NOMO-1 treated with dmso at 0.1 percent for 144 hours (cell line): ENCODE data around the gene PREX1.

ENCODE experiments used
- DNase-seq: peaks from one replicate; lab custom pipeline; 2025; ENCODE audit not compliant: unreplicated experiment; lab: John Stamatoyannopoulos, UW

The PREX1 gene

DNA sequence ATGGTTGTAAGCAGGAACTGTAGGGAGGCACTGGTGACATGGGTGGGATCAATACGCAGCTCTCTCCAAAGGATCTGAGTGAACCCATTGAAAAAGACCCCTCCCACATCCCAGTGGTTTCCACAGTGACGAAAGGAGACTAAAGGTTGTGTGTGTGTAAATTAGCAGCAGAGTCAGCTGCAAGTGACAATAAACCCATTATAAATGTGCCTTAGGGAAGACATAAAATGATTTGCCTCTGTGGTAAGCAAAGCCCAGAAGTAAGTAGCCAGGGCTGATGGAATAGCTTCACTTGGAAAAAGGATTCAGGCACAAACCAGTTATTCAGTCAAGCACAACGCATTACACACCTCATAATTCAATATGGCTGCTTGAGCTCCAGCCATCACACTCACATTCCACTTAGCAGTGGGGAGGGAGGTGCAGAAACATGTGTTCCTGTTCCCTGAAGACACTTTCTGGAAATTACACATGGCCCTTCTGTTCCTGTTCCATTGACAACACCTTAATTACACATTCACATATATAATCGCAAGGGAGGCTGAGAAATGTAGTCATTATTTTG is 231.4 kb downstream of the PREX1 start:
- DNase-seq, result no peak

DNA sequence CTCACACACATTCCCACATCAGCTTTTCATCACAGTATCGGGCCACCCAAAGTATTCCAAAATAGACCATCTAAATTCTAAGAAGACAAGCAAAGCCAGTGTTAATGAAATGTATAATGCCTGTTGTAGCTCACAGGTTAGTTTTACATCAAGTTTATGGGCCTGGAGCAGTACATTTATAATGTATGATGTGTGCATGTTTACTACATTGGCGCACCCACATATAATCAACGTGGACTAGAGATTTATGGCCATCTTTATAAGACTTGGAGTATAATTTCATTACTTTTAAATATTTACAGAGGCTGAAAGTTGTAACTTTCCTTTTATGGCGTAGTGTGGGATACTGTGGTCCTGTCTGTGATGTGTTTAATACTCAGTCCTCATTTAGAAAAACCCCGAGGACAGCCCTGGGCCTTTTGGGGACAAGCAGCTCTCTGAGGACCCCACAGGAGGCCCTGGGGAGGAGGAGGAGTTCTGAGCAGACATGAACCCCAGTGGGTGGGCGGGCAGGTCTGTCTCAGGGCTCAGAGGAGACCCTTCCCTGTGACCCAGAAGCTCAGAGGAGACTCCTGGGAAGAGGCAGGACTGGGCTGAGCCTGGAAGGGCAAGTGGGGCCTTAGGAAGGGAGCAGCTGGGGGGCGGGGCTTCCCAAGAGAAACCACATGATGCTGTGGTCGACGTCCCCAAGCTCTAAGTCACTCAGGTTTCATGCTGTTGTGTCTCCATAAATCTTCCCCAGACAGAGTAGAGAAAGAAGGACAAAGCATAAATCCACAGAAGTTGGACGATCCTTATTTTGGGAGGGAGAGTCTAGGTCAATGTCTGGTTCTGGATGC is 232.1 kb downstream of the PREX1 start:
- DNase-seq, result no peak

DNA sequence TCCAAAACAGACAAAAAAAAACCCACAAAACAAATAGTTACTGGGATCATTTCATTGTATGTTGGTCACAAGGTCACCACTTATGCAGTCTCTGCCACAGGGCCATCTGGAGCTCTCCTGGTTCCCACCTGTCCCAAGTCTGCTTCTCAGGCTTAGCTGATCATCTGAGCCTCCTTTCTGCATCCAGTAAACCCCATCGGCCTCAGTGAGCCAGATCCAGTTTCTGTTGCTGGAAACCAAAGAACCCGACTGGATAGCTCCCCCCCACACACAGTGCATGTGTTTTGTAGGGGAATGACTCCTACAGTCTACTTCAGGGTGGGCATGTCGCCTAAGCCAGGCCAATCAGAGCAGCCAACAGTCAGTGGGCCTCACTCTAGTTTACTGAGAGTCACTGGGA is 233.3 kb downstream of the PREX1 start:
- no peak for DNase-seq

DNA sequence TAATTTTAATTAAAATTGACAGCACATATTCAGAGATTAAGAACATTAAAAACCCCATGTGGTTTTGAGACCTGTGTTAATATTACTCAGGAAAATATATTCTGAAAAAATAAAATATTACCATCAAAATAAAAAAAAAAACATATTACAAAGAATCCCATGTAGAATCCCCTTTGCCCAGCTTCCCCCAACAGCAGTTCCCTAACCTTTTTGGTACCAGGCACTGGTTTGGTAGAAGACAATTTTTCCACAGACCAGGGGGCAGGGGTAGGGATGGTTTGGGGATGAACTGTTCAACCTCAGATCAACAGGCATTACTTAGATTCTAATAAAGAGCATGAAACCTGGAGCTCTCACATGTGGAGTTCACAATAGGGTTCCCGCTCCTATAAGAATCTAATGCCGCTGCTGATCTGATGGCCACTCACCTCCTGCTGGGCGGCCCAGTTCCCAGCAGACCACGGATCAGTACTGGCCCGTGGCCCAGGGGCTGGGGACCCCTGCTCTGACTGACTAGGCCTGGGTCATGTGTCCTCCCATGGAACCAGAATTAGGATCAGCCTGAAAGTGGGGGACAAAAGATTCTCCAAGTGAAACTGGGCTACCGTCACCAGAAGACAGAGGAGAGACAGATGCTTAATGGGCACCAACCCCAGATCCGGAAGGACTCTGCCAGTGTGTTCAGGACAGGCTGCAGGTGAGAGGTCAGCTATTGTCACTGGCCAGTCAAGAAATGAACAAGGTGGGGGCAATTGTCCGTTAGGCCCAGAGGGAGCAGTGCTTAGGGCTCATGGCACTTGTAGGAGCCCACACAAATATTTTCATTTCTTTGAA is 235.5 kb downstream of the PREX1 start:
- DNase-seq, result no peak

DNA sequence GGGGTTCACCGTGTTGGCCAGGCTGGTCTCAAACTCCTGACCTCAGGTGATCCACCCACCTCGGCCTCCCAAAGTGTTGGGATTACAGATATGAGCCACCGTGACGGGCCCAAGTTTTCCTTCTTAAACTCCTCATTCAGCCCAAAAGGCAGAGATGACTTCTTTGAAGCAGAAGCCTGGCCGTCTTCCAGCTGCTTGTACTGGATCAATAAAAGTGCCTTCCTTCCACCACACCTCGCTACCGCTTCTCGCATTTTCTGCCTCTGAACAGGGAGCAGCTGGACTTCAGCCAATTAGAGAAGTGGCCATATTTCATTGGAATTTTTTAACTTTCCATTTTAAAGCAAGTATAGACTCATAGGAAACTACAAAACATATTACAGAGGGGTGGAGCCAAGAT is 241.1 kb downstream of the PREX1 start:
- no peak for DNase-seq

DNA sequence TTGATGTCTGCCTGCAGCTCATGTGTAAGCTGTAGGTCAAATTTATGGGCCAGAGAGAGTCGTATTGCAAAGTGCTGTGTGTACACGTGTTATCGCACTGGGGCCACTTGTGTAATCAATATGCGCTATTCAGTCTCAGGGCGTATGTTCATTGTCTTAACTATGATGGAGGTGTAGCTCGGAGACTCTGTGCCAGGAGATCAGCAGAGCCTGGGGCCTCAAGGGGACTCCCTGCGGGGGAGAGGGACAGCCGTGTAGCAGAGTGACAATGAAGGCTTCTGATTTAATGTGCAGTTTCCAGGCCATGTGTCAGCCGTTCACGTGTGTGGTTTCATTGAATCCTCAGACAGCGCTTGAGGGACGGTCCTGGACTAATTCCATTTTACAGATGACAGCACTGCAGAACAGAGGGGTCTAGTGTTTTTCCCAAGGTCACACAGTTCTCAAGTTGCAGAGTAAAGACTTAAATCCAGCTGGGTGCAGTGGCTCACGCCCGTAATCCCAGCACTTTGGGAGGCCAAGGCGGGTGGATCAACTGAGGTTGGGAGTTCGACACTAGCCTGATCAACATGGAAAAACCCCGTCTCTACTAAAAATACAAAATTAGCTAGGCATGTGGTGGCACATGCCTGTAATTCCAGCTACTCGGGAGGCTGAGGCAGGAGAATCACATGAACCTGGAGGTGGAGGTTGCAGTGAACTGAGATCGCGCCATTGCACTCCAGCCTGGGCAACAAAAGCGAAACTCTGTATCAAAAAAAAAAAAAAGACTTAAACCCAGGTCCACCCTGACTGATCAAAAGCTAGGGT is 242.5 kb downstream of the PREX1 start:
- no peak for DNase-seq

DNA sequence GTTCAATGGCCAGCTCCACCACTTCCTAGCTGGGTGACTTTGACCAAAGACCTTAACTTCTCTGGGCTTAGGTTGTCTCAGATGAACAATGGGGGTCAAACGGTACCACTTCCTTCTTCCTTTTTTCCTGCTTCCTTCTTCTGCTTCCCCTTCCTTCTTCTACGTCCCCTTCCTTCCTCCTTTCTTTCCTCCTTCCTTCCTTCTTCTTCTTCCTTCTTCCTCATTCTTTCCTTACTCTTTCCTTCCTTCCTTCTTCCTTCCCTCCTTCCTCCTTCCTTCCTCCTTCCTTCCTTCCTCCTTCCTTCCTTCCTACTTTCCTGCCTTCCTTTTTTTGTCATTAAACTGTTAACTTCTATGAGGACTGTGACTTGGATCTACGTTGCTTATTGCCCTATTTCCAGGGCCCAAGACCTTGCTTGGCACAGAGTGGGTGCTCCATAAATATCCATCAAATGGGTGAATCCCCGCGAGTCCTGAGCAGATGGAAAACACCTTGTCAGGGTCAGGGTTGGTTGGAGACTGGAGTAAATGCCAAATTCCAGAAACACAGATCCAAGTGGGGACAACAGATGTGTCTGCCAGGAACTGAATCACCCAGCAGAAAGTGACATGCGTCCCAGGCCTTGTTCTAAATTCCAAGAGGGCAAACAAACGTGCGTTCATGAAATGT is 243.3 kb downstream of the PREX1 start:
- no peak for DNase-seq

DNA sequence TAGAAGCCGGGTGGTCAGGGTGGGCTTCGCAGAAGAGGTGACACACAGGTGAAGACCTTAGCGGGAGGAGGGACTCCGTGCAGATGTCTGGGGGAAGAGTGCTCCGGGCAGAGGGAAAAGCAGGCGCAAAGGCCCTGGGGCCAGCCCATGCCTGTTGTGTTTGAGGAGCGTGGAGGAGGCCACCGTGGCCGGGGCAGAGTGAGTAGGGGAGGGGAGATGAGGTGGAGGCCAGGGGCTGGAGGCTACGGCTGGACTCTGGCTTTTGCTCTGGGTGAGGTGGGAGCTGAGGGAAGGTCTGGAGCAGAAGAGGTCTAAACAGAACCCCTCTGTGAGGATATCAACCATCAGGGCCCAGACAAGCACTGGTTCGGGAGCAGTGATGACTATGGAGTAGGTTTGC is 244.0 kb downstream of the PREX1 start:
- no peak for DNase-seq

DNA sequence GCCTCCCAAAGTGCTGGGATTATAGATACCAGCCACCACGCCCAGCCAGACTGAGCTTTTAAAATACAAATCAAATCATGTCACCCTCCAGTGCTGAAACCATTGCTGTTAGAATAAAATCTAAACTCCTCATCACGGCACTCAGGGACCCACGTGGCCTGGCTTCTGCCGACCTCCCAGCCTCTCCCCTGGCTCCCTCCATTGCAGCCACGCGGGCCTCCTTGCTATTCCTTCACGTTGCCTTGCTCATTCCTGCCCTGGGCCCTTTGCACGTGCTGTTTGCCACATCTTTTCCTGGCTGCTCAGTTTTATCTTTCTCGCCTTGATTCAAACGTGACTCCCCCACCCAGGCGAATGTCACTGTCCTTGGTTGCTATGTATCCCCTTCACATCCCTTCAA is 244.6 kb downstream of the PREX1 start:
- no peak for DNase-seq

DNA sequence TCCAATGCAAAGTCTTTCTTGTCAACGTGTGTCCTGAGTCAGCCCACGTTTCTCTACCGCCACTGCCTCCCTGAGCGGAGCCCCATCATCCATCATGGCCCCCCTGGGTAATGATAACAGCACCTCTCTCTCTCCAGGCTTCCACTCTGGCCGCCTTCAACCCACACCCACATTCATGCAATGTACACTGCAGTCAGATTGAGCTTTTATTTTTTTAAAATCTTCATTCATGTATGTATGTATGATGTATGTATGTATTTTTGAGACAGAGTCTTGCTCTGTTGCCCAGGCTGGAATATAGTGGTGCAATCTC is 245.2 kb downstream of the PREX1 start:
- no peak for DNase-seq

DNA sequence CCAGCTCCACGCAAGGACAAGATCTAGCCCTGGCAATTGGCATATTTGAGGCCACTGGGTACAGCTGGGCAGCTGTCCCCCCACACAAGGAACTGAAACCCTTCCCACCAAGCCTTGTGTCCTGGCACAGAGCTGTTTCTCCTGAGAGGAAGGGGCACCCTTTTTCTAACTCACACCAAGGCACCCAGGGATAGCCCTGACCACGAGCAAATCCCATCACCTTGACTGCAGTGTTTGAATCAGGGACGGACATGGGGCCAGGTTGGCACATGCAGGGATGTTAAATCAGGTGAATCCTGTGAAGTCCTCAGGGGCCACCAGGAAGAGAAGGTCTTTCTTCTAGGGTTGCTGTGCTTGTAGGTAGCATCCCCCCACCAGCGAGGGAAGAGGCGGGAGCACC is 246.6 kb downstream of the PREX1 start:
- DNase-seq, result no peak

DNA sequence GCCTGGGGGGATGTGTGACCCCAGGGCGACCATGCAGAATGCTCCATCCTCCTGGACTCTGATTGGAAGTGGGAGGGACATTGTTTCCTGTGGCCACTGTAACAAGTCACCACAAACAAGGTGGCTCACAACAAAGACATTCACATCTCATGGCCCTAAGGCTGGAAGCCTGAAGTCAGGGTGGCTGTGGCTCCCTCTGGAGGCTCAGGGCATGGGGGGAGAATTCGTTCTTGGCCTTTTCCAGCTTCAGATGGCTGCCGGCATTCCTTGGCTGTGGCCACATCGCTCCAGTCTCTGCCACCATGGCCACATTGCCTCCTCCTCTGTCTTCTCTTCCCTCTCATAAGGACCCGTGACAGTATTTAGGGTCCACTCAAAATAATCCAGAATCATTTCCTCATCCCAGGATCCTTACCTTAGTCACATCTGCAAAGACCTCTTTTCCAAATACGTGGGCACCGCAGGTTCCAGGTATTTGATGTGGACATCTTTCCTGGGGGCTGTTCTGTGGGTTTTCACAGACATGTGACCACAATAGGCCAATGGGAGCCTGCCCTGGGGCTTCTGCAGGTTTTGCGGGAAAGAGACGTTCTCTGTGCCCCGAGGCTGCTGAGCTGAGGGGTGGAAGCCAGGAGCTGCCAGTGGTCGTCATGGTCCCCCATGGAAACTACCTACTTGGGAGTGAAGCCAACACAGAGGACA is 249.3 kb downstream of the PREX1 start:
- DNase-seq, result no peak

DNA sequence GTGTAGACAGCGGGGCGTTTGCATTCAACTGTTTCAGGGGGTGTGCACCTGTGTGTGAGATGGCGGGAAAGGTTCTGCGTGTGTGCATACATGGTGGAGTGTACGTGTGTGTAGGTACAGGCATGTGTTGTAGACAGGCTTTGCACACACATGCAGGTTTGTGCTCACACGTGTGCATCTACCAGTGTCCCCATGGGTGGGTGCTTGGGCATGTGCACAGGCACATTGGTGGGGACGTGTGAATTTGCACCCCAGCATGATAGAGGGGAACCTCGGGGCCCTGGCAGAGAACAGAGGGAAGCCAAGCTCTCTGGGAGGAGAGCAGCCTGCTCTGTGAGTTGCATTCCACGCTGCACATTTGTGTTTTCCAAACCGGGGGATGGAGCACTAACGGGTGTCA is 250.2 kb downstream of the PREX1 start:
- no peak for DNase-seq

DNA sequence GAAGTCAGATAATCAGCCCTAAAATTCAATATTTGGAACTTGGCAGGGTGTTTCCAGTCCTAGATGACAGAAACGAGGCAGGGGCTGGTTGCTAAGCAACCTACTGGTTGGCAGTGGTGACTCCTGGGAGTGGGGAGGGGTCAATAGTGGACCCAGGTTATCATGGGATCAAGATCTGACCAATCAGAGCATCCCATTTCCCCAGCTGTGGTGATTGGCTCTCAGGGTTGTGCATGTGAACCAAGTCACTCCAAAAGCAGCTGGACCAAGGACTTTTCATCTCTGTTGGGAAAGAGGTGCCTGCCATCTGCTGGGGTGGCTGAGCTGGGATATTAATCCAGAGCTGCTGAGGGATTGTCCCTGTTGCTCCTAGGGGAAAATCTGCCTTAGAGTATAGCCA is 253.4 kb downstream of the PREX1 start:
- DNase-seq, result no peak
